ENCODE results near the gene NLGN2. TPM values are rescaled to one million over a fixed set of nuclear protein-coding genes. Genes with fewer than 3 reads are reported as not detected.
"Not testable (repeated sequence)": the region's sequence is repeated elsewhere in the genome, so short reads cannot be mapped to it uniquely, and the experiment has no call there.

NLGN2 gene
- total RNA-seq = 30.3 and 34.4 TPM in 2 replicates
- long read RNA-seq, partial matches to known transcripts = 0 of 1 reads
- long read RNA-seq, other reads (novel, unspliced or antisense) = 1 of 1 reads

DNA sequence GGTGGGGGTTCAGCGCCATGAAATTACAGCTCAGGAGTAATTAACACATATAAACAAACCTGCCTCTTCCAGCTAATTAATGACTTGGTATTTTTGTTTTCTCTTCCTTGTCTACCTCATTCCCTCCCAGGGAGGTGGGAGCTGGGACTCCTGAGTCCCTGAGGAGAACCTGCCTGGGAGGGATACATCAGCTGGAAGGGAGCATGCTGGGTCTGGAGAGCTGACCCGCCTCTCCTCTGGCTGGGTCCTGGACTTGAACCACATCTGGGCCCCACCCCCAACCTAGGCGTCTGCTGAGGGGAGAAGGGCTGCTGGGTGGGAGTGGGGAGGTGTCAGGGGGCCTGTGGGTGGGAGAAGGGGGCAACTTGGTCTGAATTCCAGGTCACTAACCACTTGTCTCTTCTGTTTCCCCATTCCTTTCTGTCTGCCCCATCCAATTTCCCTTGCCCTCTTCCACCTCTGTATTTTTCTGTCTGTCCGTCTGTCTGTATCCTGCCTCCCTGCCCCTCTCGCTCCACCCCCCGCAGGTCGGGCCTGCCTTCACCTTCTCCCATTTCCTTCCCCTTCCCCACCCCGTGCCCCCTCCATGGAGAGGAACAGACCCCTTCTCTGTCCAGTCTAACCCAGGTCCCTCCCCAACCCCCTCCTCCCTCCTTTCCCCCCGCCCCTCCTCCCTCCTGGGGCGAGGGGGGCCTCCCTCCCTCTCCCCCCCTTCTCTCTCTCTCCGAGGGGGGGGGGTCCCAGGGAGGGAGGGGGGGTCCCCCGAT, at the start of gene NLGN2:
Gene NLGN2 (plus strand): TSS at position 361 of the 767 bp plus-strand sequence. CDS start 411 bp downstream, outside the sequence.
- Mint-ChIP-seq H3K36me3 (ENCODE audit: insufficient read depth) (peaks cover 14% of the 10 kb centered on the region), H3K27ac (no peak within 1 kb of the TSS)
- TF ChIP-seq, protein P1, sequence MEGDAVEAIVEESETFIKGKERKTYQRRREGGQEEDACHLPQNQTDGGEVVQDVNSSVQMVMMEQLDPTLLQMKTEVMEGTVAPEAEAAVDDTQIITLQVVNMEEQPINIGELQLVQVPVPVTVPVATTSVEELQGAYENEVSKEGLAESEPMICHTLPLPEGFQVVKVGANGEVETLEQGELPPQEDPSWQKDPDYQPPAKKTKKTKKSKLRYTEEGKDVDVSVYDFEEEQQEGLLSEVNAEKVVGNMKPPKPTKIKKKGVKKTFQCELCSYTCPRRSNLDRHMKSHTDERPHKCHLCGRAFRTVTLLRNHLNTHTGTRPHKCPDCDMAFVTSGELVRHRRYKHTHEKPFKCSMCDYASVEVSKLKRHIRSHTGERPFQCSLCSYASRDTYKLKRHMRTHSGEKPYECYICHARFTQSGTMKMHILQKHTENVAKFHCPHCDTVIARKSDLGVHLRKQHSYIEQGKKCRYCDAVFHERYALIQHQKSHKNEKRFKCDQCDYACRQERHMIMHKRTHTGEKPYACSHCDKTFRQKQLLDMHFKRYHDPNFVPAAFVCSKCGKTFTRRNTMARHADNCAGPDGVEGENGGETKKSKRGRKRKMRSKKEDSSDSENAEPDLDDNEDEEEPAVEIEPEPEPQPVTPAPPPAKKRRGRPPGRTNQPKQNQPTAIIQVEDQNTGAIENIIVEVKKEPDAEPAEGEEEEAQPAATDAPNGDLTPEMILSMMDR (IDR thresholded peaks at IDR 0.05; ENCODE audit: unreplicated experiment) = no peak

DNA sequence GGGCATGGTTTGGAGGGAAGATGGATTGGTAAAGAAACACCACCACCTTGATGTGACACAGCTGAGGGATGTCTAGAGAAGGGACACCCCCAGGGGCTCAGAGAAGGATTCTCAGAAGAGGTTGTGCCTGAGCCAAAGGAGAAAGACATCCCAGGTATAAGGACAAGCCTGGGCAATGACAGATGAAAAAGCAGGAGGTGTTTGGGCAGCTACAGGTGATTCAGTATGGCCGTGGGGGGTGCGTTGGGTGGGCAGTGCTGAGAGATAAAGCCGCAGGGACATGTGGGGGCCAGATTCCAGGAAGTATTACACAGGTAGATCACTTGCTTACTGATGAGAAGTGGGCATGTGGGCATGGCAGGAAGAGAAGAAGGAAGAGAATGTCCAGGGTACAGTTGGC, 45.7 kb upstream of the NLGN2 start:
- Mint-ChIP-seq H3K9me3 (ENCODE audit: low read depth) (no peaks in the 10 kb centered on the region), H3K4me3 (ENCODE audit: low read depth) (no peak overlapping the region)

More for the DNA sequence above, at the start of gene NLGN2:
- DNase-seq (ENCODE audit: low spot score, unreplicated experiment) = no peak
- Mint-ChIP-seq H3K9me3 (ENCODE audit: low read depth) (no peaks in the 10 kb centered on the region), H3K27me3 (peaks cover 27% of the 10 kb centered on the region), H3K4me3 (ENCODE audit: low read depth) (no peak within 1 kb of the TSS), H3K4me1 (ENCODE audit: low read depth) (peaks cover 10% of the 10 kb centered on the region)

GRCh38 chr17:7363311-7363710, 44.3 kb upstream of the NLGN2 start:
- H3K27ac Mint-ChIP-seq = no peak overlapping the region
- DNase-seq (ENCODE audit: low spot score, unreplicated experiment) = no peak
- TF ChIP-seq, protein P1 (IDR thresholded peaks at IDR 0.05; ENCODE audit: unreplicated experiment) = no peak
- no peaks in the 10 kb centered on the region for H3K9me3 Mint-ChIP-seq (ENCODE audit: low read depth)
- no peaks in the 10 kb centered on the region for H3K4me1 Mint-ChIP-seq (ENCODE audit: low read depth)
- no peaks in the 10 kb centered on the region for H3K36me3 Mint-ChIP-seq (ENCODE audit: insufficient read depth)
- H3K4me3 Mint-ChIP-seq (ENCODE audit: low read depth) = no peak overlapping the region
- H3K27me3 Mint-ChIP-seq = peaks cover 13% of the 10 kb centered on the region

More for the DNA sequence above, 45.7 kb upstream of the NLGN2 start:
- Mint-ChIP-seq H3K27me3 (peaks cover 14% of the 10 kb centered on the region), H3K27ac (no peak overlapping the region), H3K4me1 (ENCODE audit: low read depth) (no peaks in the 10 kb centered on the region), H3K36me3 (ENCODE audit: insufficient read depth) (no peaks in the 10 kb centered on the region)
- TF ChIP-seq, protein P1 (IDR thresholded peaks at IDR 0.05; ENCODE audit: unreplicated experiment) = no peak
- no peak for DNase-seq (ENCODE audit: low spot score, unreplicated experiment)

DNA sequence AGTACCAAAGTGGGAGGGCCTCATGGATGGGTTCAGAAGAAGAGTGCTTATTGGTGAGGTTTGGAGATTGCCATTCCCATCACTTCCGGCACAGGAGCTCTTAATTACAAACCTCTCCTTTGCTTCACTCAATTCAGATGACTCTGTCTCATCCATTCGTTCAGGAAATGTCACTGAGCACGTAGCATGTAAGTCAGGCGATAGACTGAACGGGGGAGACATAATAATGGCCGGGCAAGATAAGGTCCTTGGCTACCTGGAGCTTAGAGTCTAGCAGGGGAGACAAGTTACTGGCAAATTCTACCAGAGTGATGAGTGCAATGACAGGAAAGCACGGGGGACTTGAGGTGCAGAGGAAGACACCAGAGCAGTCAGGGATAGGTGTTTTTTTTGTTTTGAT, 41.7 kb upstream of the NLGN2 start:
- H3K27me3 Mint-ChIP-seq = peaks cover 22% of the 10 kb centered on the region
- H3K36me3 Mint-ChIP-seq (ENCODE audit: insufficient read depth); DNase-seq (ENCODE audit: low spot score, unreplicated experiment); H3K4me3 Mint-ChIP-seq (ENCODE audit: low read depth); H3K27ac Mint-ChIP-seq; H3K9me3 Mint-ChIP-seq (ENCODE audit: low read depth); H3K4me1 Mint-ChIP-seq (ENCODE audit: low read depth): not testable (repeated sequence)

- H3K27ac Mint-ChIP-seq = no peak overlapping the region
- no peaks in the 10 kb centered on the region for H3K9me3 Mint-ChIP-seq (ENCODE audit: low read depth)
- H3K36me3 Mint-ChIP-seq (ENCODE audit: insufficient read depth) = no peaks in the 10 kb centered on the region
- no peak for DNase-seq (ENCODE audit: low spot score, unreplicated experiment)
- TF ChIP-seq, protein P1 (IDR thresholded peaks at IDR 0.05; ENCODE audit: unreplicated experiment) = no peak
- H3K4me1 Mint-ChIP-seq (ENCODE audit: low read depth) = no peaks in the 10 kb centered on the region
- no peak overlapping the region for H3K4me3 Mint-ChIP-seq (ENCODE audit: low read depth)
- H3K27me3 Mint-ChIP-seq = peaks cover 18% of the 10 kb centered on the region
Measured at GRCh38 chr17:7367083-7367482, 40.6 kb upstream of the NLGN2 start.
